Neural cell (in vitro differentiated cells): Measurements from ENCODE around the gene TULP4. TPM values are rescaled to one million over a fixed set of nuclear protein-coding genes. Genes with fewer than 3 reads are reported as not detected.
"Not testable (repeated sequence)": the region's sequence is repeated elsewhere in the genome, so short reads cannot be mapped to it uniquely, and the experiment has no call there.

ENCODE experiments used
- H2AFZ ChIP-seq: fragments of 200-600, 300-800 bp; sonication (generic), shearing (Covaris generic); 2 replicates; pipeline ENCODE4 v1.6.0; 2014; ENCODE audit warnings: low read depth, mild to moderate bottlenecking, antibody characterized with exemption, low read length, moderate library complexity
- H3F3A ChIP-seq: fragments of 200-600 bp; shearing (Covaris generic); 2 replicates; pipeline ENCODE4 v1.6.1; 2016; ENCODE audit warnings: mild to moderate bottlenecking, moderate library complexity, mixed read lengths, antibody characterized with exemption, low read length; ENCODE audit not compliant: insufficient read depth, poor library complexity, severe bottlenecking
- H3K27ac ChIP-seq: fragments of 200-600, 300-800 bp; sonication (generic), shearing (Covaris generic); 2 replicates; pipeline ENCODE4 v1.5.1; 2014; ENCODE audit warnings: mild to moderate bottlenecking, low read length, moderate library complexity
- H3K27me3 ChIP-seq: fragments of 300-800, 200-600 bp; sonication (generic), shearing (Covaris generic); 2 replicates; pipeline ENCODE4 v1.6.0; 2014; ENCODE audit warnings: mild to moderate bottlenecking, low read depth, low read length, moderate library complexity; ENCODE audit not compliant: insufficient read depth
- H3K36me3 ChIP-seq: fragments of 300-800, 200-600 bp; sonication (generic), shearing (Covaris generic); 2 replicates; pipeline ENCODE4 v1.5.1; 2014; ENCODE audit warnings: mild to moderate bottlenecking, antibody characterized with exemption, low read length, moderate library complexity; ENCODE audit not compliant: insufficient read depth
- H3K4me2 ChIP-seq: fragments of 300-800, 200-600 bp; sonication (generic), shearing (Covaris generic); 2 replicates; pipeline ENCODE4 v1.6.0; 2014; ENCODE audit warnings: mild to moderate bottlenecking, low read length
- H3K4me3 ChIP-seq: fragments of 300-800, 200-600 bp; sonication (generic), shearing (Covaris generic); 2 replicates; pipeline ENCODE4 v1.5.1; 2014; ENCODE audit warnings: mild to moderate bottlenecking, low read length, moderate library complexity
- H3K79me2 ChIP-seq: fragments of 200-600 bp; shearing (Covaris generic); replicated peaks from 2 replicates; pipeline ENCODE4 v1.6.0; 2014; ENCODE audit warnings: mild to moderate bottlenecking, low read length, moderate library complexity; ENCODE audit not compliant: insufficient read depth
- H3K9ac ChIP-seq: fragments of 300-800, 200-600 bp; sonication (generic), shearing (Covaris generic); 2 replicates; pipeline ENCODE4 v1.6.1; 2016; ENCODE audit warnings: mild to moderate bottlenecking, low read length, mixed read lengths
- H3K9me2 ChIP-seq: fragments of 200-600 bp; shearing (Covaris generic); 2 replicates; pipeline ENCODE4 v1.6.1; 2016; ENCODE audit warnings: mild to moderate bottlenecking, low read length, mixed read lengths; ENCODE audit not compliant: insufficient read depth
- H3K9me3 ChIP-seq: fragments of 200-600, 300-800 bp; sonication (generic), shearing (Covaris generic); 2 replicates; pipeline ENCODE4 v1.6.1; 2016; ENCODE audit warnings: mild to moderate bottlenecking, mixed run types, low read length, moderate library complexity, mixed read lengths
- H4K20me1 ChIP-seq: fragments of 200-600 bp; shearing (Covaris generic); 2 replicates; pipeline ENCODE4 v1.6.1; 2016; ENCODE audit warnings: mild to moderate bottlenecking, mixed run types; ENCODE audit not compliant: insufficient read depth
- CTCF ChIP-seq: fragments of 450-650 bp; IDR thresholded peaks from 2 replicates; pipeline ENCODE4 v1.5.1; 2014; ENCODE audit warnings: antibody characterized with exemption, mild to moderate bottlenecking, moderate library complexity; ENCODE audit not compliant: poor library complexity, severe bottlenecking
- EP300 ChIP-seq: fragments of 450-650 bp; conservative IDR thresholded peaks from 2 replicates; pipeline ENCODE4 v1.6.1; 2014; ENCODE audit warnings: antibody characterized with exemption, mild to moderate bottlenecking, moderate library complexity; ENCODE audit not compliant: poor library complexity, severe bottlenecking
- EZH2 ChIP-seq: fragments of 200-600, 300-800 bp; shearing (Covaris generic), sonication (generic); IDR thresholded peaks from 2 replicates; pipeline ENCODE4 v1.6.1; 2014; ENCODE audit warnings: antibody characterized with exemption, low read length, borderline replicate concordance, mild to moderate bottlenecking; ENCODE audit not compliant: insufficient read depth, poor library complexity, severe bottlenecking
- MXI1 ChIP-seq: fragments of 450-650 bp; conservative IDR thresholded peaks from 2 replicates; pipeline ENCODE4 v1.6.1; 2014; ENCODE audit warnings: antibody characterized with exemption, mild to moderate bottlenecking; ENCODE audit not compliant: poor library complexity, severe bottlenecking
- POLR2AphosphoS5 ChIP-seq: IDR thresholded peaks from 2 replicates; pipeline ENCODE4 v1.6.1; 2012
- RAD21 ChIP-seq: fragments of 450-650 bp; conservative IDR thresholded peaks from 2 replicates; pipeline ENCODE4 v1.6.1; 2014; ENCODE audit warnings: antibody characterized with exemption, mild to moderate bottlenecking, moderate library complexity
- REST ChIP-seq: IDR thresholded peaks from 2 replicates; pipeline ENCODE4 v1.6.1; 2012; ENCODE audit warnings: borderline replicate concordance
- SMC3 ChIP-seq: fragments of 450-650 bp; conservative IDR thresholded peaks from 2 replicates; pipeline ENCODE4 v1.6.1; 2014; ENCODE audit warnings: antibody characterized with exemption, mild to moderate bottlenecking, moderate library complexity; ENCODE audit not compliant: poor library complexity
- TAF1 ChIP-seq: IDR thresholded peaks from 2 replicates; pipeline ENCODE4 v1.6.1; 2012; ENCODE audit warnings: low read depth
- polyA plus RNA-seq: library from polyadenylated mRNA; depleted of rRNA; stranded (reverse); fragments of >200 nt; gene quantifications from 2 replicates; pipeline ENCODE4 v1.2.3, GENCODE V29; 2014

TULP4 gene
- polyA plus RNA-seq, 1 donor from 2014 or later: 30.6 TPM

- Histone ChIP-seq H3K9me2 (no peaks in the 10 kb centered on the region), H3K4me3 (no peak overlapping the region), H3F3A (no peaks in the 10 kb centered on the region), H3K36me3 (peaks cover 6% of the 10 kb centered on the region), H2AFZ (no peak overlapping the region), H3K27me3 (no peaks in the 10 kb centered on the region), H4K20me1 (no peaks in the 10 kb centered on the region), H3K79me2 (no peaks in the 10 kb centered on the region), H3K9me3 (no peaks in the 10 kb centered on the region), H3K27ac (no peak overlapping the region), H3K4me2 (no peak overlapping the region), H3K9ac (no peak overlapping the region)
- no peak for TF ChIP-seq REST
- no peak for TF ChIP-seq EP300
- TF ChIP-seq TAF1: no peak
- TF ChIP-seq RAD21: no peak
- TF ChIP-seq EZH2: no peak
- TF ChIP-seq SMC3: no peak
- no peak for TF ChIP-seq CTCF
- no peak for TF ChIP-seq MXI1
- no peak for TF ChIP-seq POLR2AphosphoS5
These were observed 164.1 kb downstream of the TULP4 start for GRCh38 chr6:158476389-158476788.

DNA sequence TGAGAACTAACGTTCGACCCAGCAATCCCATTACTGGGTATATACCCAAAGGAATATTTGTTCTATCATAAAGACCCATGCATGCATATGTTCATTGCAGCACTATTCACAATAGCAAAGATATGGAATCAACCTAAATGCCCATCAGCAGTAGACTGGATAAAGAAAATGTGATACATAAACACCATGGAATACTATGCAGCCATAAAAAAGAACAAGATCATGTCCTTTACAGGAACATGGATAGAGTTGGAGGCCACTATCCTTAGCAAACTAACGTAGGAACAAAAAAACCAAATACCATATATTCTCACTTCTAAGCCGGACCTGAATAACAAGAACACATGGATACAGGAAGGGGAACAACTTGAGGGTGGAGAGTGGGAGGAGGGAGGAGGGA, 165.5 kb downstream of the TULP4 start:
- H3K9me3 ChIP-seq, H3K9me2 ChIP-seq, H2AFZ ChIP-seq, H3K36me3 ChIP-seq, H3F3A ChIP-seq, H3K4me2 ChIP-seq, H3K27me3 ChIP-seq, H4K20me1 ChIP-seq, H3K9ac ChIP-seq, H3K4me3 ChIP-seq, H3K79me2 ChIP-seq, H3K27ac ChIP-seq: not testable (repeated sequence)

DNA sequence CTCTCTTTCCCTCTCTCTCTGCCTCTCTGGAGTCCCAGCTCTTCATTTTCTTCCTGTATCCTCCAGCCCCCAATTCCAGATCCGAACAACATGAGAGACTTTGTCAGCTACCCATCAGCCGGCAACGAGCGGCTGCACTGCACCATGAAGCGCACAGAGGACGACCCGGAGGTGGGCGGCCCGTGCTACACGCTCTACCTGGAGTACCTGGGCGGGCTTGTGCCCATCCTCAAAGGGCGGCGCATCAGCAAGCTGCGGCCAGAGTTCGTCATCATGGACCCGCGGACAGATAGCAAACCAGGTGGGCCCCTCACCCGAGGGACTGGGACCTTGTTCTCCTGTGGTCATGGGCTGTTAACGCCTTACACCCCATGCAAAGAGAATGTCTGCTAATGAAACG, 168.7 kb downstream of the TULP4 start:
- H3K4me3 ChIP-seq: no peak overlapping the region
- H3K27me3 ChIP-seq: no peaks in the 10 kb centered on the region
- H3F3A ChIP-seq: no peaks in the 10 kb centered on the region
- H4K20me1 ChIP-seq: no peaks in the 10 kb centered on the region
- H2AFZ ChIP-seq: no peak overlapping the region
- H3K9me2 ChIP-seq: no peaks in the 10 kb centered on the region
- peaks cover 6% of the 10 kb centered on the region for H3K36me3 ChIP-seq
- no peaks in the 10 kb centered on the region for H3K9me3 ChIP-seq
- no peak overlapping the region for H3K9ac ChIP-seq
- no peak for TF ChIP-seq REST
- TF ChIP-seq EZH2: no peak
- no peak for TF ChIP-seq RAD21
- no peak for TF ChIP-seq MXI1
- no peak for TF ChIP-seq TAF1
- no peak for TF ChIP-seq POLR2AphosphoS5
- no peak for TF ChIP-seq EP300
- no peak for TF ChIP-seq SMC3
- no peak for TF ChIP-seq CTCF
- no peaks in the 10 kb centered on the region for H3K79me2 ChIP-seq
- no peak overlapping the region for H3K4me2 ChIP-seq
- H3K27ac ChIP-seq: no peak overlapping the region
